H1 (cell line): ENCODE data around the gene PATJ.

ENCODE experiments used
- ATF2 ChIP-seq: IDR thresholded peaks from 2 replicates; pipeline ENCODE4 v1.6.1; 2012; ENCODE audit warnings: low read length, inconsistent platforms
- CTCF ChIP-seq, 3 experiments: IDR thresholded peaks; 1 replicate in 2 of 3; 2 replicates in 1 of 3; pipeline versions ENCODE4 v1.5.1 to v1.6.1; 2011; ENCODE audit warnings: low read length in 3 of 3, mild to moderate bottlenecking in 3 of 3, inconsistent platforms in 2 of 3, low read depth in 1 of 3, moderate library complexity in 1 of 3; ENCODE audit not compliant: insufficient read depth in 1 of 3; ENCODE audit errors: control extremely low read depth in 1 of 3

GRCh38 chr1:62139410-62139809 is 397.1 kb downstream of the PATJ start:
- TF ChIP-seq ATF2 (no peak), CTCF (IDR thresholded peaks at IDR 0.05; ENCODE audit: control extremely low read depth in 1 of 3, insufficient read depth in 1 of 3, low read depth in 1 of 3, low read length in 3 of 3) (no peak)
